T-helper 2 cell (primary cell): ENCODE results near the gene PCSK6.
"Not testable (repeated sequence)": the region's sequence is repeated elsewhere in the genome, so short reads cannot be mapped to it uniquely, and the experiment has no call there.

ENCODE experiments used
- DNase-seq, 5 experiments: peaks; one replicate each; pipeline versions ENCODE4 v3.0.0 to v3.0.0-alpha.2; 2012 to 2022

Gene PCSK6

DNA sequence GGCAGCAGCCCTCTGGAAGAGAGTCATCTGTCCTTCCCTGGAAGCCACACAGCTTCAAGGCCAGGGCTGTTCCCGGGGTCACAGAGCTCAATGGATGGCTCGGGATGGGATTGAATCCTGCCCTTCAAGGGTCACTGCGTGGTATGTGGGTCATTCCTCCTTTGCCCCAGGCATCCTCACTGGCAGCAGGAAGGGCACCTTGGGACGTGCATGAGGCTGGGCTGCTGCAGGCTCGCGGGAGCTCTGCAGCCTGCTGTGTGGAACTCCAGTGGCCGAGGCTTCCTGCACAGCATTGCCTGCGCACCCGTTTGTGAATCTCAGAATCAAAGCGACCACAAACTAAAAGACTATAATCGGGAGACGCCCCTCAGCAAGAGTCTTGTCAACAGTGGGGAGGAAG lies 60.7 kb downstream of the PCSK6 start:
- no peak for DNase-seq

DNA sequence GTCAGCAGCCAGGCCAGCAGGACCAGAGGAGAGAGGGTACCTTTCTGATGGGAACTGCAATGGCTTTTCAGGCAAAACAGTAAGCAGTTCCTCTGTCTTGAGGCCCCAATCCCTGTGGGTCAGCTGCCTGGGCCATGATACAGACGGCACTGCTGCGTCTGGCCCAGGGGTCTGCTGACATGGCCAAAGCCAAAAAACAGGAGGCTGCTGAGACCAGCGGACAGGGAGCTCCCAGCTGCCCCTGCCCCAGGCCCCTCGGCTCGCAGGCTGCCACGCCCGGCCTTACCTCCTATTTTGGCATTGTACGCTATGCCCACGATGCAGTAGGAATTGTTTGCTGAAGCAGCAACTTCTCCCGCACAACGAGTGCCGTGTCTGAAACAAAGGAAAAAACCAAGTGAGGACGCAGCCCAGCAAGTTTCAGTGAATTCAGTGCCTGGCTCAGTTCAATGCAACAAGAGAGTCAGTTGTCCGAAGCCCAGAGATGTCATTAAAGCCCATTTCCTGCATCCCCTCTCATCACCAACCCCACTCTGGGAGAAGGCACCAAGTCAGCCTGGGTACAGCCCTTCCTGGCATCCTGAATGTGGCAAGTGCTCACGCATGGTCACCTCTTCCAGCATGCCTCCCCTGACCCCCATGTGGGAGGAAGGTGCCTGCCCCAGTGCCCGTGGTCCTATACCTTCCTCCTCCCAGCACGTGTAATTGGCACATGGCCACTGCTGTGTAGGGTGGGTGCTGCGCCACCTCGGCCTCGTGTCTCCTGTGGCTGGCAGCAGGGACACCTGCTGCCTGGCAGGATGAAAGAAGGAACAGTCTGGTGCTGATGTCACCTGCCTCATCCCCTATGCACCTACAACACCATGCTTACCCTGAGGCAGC lies 61.7 kb downstream of the PCSK6 start:
- DNase-seq: no peak

DNA sequence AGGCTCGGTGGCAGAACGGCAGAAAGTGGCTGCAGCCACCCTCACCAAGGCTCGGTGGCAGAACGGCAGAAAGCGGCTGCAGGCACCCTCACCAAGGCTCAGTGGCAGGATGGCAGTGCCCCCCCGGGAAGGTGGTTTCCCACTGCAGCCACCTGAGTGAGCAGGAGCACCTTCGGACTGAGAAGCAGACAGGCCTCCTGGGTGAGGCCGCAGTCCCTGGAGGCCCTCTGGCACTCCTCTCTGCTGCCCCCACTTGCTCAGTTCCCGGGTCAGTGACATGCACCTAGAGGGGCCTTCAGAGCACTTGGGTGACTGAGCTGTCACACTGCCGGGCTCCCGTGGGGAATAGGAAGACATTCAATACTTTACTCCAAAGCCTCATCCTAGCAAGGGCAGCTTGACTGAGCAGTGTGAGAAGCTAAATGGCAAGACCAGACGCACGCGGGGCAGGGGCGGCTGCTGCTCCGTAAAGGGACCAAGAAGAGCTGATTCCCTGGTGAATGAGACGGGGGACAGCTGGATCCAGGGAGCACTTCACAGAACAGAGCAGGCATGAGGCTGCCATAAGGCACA lies 62.7 kb downstream of the PCSK6 start:
- no peak for DNase-seq

DNA sequence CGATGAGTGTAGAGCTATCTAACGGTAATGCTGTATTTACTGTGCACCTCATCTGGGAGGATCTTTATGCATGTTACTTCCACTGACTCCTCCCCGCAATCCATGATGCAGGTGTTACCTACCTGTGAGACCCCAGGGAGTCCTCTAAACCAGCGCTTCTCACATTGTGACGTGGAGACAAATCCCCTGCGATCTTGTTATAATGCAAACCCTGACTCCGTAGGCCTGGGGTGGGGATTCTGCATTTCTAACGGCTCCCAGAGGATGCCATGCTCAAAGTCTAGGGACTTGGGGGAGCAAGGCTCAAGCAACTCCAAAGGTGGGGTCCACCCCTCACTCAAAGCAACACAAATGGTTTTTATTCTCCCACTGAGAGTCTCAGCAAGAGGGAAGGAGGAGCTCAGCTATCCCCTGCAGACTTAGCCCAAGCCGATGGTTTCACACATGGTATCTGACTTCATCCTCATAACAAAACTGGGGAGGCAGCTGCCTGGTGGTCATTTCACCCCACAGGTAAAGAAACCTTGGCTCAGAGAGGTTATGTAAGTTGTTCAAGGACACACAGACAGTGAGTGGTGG lies 63.6 kb downstream of the PCSK6 start:
- no peak for DNase-seq

DNA sequence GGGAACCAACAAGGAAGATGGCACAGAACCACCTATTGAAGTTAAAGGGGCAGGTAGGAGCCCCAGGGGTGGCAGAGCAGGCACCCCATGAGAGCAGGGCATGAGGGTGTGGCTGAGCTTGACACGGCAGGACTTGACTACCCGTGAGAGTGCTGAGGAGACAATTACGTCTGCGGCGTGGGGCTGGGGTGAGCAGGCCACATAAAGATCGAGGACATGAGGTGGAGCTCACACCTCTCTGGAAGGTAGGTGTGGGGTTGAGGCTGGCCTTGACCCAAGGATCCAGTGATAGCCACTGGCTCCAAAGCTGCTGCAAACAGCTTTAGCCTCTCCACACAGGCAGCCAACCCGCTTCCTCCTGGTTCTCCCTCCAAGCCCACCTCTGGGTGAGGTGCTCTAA lies 64.5 kb downstream of the PCSK6 start:
- no peak for DNase-seq

DNA sequence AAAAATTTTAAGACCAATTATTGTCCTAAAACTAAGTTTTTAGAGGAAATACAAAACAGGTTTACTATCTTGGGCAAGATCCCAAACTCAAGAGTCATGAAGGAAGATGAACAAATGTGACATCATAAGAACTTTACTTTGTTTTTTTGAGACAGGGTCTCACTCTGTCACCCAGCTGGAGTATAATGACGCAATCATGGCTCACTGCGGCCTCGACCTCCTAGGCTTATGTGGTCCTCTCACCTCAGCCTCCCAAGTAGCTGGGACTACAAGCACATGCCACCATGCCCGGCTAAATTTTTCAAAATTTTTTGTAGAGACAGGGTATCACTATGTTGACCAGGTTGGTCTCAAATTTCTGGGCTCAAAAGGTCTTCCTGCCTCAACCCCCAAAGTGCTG lies 69.3 kb downstream of the PCSK6 start:
- DNase-seq: no peak

DNA sequence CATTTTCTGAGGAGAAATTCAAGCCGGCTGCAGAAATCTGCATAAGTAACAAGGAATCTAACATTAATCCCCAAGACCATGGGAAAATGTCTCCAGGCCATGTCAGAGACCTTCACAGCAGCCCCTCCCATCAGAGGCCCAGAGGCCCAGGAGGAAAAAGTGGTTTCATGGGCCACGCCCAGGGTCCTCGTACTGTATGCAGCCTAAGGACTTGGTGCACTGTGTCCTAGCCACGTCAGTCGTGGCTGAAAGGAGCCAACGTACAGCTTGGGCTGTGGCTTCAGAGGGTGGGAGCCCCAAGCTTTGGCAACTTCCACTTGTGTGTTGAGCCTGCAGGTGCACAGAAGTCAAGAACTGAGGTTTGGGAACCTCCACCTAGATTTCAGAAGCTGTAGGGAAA lies 73.0 kb downstream of the PCSK6 start:
- DNase-seq: not testable (repeated sequence)

DNA sequence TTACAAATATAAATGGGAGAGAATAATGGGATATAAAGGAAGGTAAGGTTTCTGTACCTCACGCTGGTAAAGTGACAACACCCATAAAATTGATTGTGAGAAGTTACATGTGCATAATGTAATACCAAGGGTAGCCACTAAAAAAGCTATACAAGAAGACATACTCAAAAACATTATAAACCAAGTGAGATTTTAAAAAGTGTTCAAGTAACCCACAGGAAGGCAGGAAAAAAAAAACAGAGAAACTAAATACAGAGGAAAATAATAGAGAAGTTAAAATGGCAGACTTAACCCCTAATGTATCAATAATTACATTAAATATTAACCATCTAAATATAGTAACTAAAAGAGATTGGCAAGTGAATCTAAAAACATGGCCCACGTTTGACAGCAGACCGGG lies 76.3 kb downstream of the PCSK6 start:
- DNase-seq: no peak

DNA sequence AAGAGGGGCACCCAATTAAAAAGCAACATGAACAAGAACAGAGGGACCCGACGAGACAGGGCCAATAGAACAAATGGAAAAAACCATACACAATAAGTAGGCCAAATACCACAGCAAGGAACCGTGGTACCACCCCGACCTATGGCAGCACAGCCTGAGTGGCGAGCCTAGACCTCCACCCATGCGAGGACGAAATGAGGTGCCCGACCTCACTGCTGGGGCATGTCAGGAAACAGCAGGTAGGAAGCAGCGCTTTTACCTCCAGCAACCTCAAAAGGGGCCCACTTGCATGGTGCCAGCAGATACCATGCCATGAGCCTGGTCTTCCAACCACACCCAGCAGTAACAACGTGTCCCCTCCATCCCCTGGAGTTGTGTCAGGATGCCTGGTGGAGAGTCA lies 77.9 kb downstream of the PCSK6 start:
- DNase-seq: no peak

DNA sequence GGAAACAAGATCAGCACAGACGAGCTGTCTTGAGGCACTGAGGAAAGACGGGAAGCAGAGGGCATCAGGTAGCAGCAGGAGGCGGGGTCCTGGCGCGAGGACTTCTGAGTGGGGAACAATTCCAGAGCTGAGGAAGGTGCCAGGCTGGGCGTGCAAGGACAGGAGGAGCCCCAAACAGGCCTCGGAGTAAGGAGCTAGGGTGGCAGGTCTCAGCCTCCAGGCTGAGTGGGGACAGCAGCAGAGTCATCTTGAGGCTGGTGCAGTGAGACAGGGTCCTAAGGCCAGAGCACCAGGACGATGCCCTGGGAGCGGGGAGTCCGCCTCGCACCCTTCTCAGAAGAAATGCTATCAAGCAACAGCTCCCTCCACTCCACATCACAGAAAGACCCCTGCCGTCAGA lies 78.4 kb downstream of the PCSK6 start:
- DNase-seq: no peak

DNA sequence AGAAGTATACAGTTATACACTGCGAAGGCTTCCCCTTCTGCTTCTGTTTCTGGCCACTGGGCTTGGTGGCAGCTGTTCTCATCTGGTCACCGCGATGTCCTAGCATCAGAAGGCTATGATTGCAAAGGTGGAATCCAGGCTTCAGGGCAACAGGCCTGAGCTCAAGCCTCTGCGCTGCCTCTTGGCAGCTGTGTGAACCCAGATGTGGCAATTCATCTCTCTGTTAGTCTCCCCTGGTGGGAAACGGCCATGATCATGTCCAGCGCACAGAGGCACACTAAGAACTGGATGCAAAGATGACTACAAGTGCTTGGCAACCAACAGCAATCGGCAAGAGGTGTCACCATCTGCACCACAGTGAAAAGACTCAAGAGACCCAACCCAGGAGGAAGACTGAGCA lies 78.9 kb downstream of the PCSK6 start:
- no peak for DNase-seq

DNA sequence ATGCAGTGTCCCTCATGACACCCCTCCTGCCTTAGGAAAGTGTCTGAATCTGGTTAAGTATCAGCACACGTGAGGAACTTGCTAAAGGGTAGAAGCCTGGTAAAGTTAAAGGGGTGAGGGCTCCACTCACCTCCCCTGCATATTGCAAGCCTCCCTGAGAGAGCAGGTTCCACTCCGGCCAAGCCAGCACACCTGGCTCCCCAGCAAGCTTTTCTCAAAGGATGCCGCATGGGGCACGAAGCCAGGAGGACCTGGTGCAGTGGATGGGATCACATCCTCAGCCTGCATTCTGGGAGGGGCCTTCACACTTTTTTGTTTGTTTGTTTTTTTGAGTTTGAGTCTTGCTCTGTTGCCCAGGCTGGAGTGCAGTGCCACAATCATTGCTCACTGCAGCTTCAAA lies 79.9 kb downstream of the PCSK6 start:
- no peak for DNase-seq

DNA sequence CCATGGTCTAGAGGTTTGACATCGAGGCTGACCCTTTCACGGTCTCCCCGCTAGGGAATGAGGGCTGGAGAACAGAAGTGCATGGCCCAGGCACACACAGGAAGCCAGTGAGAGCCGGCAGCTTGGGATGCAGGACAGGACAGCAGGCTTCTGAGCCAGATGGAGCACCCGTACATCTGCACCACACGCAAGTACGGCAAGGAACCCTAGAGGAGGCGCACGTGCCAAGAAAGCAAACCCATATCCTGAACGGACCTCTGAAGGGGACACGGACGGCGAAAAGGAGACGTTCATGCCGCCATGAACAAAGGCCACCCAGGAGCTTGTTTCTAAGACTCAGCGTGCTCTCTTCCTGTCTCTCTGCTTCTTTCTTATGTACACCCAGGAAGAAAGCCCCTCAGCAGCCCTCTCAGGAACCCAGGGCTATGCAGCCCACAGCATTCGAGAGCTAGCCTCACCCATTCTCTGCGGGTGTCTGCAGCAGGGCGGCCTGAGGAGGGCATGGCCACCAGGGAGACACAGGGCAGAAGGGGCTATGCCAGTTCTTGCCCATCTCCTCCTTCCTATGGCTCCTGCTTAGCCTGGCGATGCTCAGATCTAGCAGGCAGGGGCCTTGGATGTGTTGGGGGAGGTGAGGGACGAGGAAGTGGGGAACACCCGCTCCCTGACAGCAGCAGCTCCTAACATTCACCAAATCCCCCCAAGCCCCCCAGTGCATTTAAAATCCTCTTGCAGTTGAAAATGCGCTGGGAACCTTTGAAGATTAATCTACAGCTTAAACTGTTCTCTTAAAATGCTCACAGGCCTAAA lies 81.3 kb downstream of the PCSK6 start:
- no peak for DNase-seq

DNA sequence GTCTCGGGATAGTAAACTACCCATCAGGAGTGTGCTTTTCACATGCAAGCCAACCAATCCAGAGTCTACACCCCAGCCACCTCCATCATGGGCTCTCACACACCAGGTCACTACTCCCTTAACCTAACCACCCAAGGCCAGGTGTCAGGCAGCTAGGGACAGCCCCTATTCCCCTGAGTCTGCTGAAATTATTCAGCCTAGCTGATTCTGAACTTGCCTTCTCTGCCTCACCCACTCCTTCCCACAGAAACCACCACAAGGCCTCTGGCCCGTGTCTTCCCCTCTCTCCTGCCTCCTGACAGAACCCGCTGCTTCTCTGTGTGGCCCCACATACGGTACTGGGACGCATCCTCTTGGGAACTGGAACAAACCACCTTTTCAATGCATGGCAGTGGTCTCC lies 82.1 kb downstream of the PCSK6 start:
- DNase-seq: no peak

DNA sequence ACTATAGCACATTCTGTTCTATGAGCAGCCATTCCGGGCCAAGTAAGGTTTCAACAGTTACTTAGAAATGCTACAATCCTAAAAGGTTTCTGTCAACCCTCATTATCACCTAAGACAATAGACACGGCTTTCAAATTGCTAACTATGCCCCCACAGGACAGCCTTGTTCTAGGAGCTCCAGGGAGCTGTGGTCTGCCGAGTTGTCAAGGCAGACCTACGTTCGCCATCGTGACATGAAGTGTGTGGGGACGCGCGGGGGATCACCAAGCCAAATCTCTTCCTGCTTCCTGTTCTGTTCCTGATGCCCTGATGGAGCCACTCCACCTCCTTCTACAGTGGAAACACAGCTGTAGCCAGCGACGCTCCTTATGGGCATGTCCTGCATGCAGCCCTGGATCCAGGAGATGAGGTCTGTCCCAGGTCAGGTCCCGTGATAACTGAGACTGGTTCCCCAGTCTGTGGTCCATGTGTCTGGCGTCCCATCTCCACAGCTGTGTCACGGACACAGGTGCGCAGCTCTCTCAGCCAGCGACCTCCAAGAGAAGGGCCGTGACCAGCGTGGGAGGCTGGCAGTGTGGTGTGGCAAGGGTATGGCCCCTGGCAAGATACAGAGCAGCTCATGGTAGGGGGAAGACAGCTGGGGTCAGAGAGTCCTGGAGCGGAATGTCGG lies 82.8 kb downstream of the PCSK6 start:
- DNase-seq: no peak

DNA sequence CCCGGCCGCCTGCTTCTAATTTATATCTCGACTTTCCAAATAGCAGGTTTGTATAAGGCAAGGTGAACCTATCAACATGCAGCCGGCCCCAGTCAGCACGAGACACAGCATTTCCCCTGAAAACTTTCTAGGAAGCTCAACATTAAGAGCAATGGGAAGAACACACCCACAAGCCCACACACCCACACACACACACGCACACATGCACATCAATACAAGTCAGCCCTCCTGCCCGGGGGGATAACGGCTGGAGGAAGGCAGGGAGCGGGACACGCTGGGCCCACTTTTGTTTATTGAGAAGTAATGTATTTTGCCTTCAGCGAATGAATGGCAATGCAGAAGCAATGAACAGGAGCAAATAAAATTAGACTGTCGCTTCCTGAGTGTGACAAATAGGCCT lies 83.5 kb downstream of the PCSK6 start:
- no peak for DNase-seq

DNA sequence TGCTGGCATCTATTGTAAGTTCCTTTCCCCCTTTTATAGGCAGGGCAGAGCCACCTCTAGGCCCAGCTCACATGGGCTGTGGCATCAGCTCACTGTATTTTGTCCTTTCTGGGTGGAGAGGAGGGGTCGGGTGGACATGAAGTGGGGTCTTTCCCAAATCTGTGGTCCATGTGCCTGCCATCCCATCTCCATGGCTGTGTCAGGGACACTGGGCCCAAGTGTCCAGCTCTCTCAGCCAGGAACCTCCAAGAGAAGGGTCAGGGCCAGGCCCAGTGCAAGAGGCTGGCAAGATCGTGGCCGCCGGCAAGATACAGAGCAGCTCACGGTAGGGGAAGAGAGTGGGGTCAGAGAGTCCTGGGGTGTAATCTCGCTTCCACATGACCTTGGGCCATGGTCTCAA lies 85.3 kb downstream of the PCSK6 start:
- no peak for DNase-seq

DNA sequence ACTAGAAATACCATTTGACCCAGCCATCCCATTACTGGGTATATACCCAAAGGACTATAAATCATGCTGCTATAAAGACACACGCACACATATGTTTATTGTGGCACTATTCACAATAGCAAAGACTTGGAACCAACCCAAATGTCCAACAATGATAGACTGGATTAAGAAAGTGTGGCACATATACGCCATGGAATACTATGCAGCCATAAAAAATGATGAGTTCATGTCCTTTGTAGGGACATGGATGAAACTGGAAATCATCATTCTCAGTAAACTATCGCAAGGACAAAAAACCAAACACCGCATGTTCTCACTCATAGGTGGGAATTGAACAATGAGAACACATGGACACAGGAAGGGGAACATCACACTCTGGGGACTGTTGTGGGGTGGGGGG lies 86.6 kb downstream of the PCSK6 start:
- not testable (repeated sequence) for DNase-seq

DNA sequence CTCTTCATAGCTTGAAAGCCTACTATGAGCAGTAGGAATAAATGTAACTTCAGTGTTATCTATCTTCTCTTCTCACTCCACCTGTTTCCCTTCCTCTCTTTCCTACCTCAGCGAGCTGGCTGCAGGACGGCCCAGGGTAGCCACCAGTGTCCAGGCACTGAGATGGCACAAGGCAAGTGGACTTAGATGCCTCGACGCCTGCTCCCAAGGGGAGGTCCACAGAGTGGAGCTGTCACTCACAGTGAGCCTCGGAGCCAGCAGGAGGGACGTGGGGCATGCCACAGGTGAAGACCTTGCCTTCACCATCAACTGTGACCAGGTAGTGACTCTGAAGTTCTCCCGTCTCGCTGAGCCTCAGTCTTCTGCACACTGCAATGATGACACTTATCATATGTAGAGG lies 88.2 kb downstream of the PCSK6 start:
- DNase-seq: no peak

DNA sequence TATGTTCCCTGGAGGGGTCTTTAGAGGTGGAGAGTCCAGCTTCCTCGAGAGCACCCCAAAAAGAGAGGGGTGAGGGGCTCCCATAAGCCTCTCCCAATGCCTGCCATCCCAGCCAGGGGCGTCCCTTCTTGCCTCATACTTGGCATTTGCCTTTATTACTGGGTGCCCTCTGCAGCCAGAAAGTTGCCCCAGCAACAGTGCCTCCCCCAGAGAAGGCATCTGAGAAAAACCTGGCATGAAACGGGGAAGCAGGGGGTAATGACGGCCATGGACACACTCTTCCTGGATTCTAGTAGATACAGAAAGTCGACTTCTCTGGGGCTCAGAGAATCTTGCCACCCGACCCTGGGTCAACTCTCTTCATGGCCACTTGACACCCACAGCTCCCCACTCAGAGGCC lies 90.1 kb downstream of the PCSK6 start:
- no peak for DNase-seq

DNA sequence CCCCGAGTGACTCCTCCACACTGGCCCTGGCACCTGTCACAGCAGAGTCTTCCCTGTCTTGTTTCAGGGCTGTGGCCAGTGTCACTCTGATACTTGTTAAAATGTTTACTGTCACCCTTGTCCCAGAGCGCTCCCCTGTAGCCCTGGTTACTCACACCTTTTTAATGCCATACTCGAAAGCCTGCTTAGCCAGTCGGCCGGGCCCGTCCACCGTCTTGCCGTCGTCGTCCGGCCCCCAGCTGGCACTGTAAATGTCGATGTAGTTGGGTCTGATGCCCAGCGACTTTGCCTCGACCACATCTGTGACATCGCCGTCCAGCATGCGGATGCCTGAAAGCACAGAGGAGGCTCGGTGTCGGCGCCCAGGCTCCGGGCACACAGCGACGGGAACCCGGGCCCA lies 91.3 kb downstream of the PCSK6 start:
- DNase-seq: no peak

DNA sequence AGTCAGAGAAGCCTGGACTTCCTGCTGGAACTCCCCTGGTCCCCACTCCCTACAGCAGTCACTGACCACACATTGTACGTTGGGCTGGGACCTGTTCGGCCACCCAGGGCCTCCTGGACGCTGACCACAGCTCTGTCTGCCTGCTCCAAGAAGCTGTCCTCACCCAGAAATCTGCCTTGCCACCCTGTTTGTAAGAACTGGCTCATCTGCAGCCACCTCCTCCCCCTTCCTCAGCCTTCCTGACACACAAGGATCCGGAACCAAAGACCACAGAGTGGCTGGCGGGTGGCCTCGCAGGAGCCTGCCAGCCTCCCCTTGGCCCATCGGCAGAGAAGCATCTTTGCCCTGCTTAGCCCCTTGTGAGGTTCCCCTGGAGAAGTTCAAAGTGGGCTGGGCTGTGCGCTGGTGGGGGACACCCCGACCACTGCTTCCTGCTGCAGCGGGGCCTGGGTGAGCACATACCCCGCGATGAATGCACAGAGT lies 91.9 kb downstream of the PCSK6 start:
- DNase-seq: peak in 1 of 5 experiments; percentile 8
